ENCODE results near the gene PKMYT1. TPM values are rescaled to one million over a fixed set of nuclear protein-coding genes. Genes with fewer than 3 reads are reported as not detected.

The PKMYT1 gene
- total RNA-seq, 4 donors from 2014 or later: 0.60 to 1.6 (median 1.1) TPM

GRCh38 chr16:2981177-2981898 lies 1.1 kb upstream of the PKMYT1 start:
- 49 to 52% methylated on average over 33 of the region's 33 CpGs for WGBS, 2 donors
- peak overlapping the region in 2 of 4 donors; percentile 90 to 92 for H3K27ac ChIP-seq

GRCh38 chr16:2979669-2980226 lies 498 bp downstream of the PKMYT1 start:
- 2 to 3% methylated on average over 30 to 34 of the region's 43 CpGs for WGBS, 2 donors
- peaks cover 0 to 37% (median 19%) of the 10 kb centered on the region in 4 donors for H3K4me1 ChIP-seq
- H3K4me3 ChIP-seq: peak overlapping the region; percentile 61 to 93 (median 88)
- DNase-seq (ENCODE audit: low spot score in 2 of 2): no peak
- peaks cover 0 to 1% (median 0%) of the 10 kb centered on the region in 3 donors for H3K36me3 ChIP-seq
- peaks cover 0 to 25% of the 10 kb centered on the region in 2 donors for H3K27me3 ChIP-seq
- no peak for TF ChIP-seq POLR2A (IDR thresholded peaks at IDR 0.05)
- no peak for TF ChIP-seq CTCF (IDR thresholded peaks at IDR 0.05)
- TF ChIP-seq EP300 (IDR thresholded peaks at IDR 0.05): no peak
- H3K9me3 ChIP-seq: no peaks in the 10 kb centered on the region
- H3K27ac ChIP-seq: peak overlapping the region in 1 of 4 donors; percentile 90

More at GRCh38 chr16:2981177-2981898, 1.1 kb upstream of the PKMYT1 start:
- H3K36me3 ChIP-seq: no peaks in the 10 kb centered on the region
- DNase-seq (ENCODE audit: low spot score in 2 of 2): no peak
- H3K4me3 ChIP-seq: peak overlapping the region in 3 of 4 donors; percentile 86 to 93 (median 90)
- peaks cover 0 to 25% of the 10 kb centered on the region in 2 donors for H3K27me3 ChIP-seq
- H3K4me1 ChIP-seq: peaks cover 0 to 51% (median 19%) of the 10 kb centered on the region in 4 donors
- no peaks in the 10 kb centered on the region for H3K9me3 ChIP-seq
- no peak for TF ChIP-seq POLR2A (IDR thresholded peaks at IDR 0.05)
- TF ChIP-seq CTCF (IDR thresholded peaks at IDR 0.05): no peak
- TF ChIP-seq EP300 (IDR thresholded peaks at IDR 0.05): no peak

- Histone ChIP-seq H3K27ac (no peak overlapping the region), H3K4me3 (no peak overlapping the region), H3K4me1 (peaks cover 0 to 23% (median 14%) of the 10 kb centered on the region in 4 donors), H3K9me3 (no peaks in the 10 kb centered on the region), H3K27me3 (peaks cover 0 to 25% of the 10 kb centered on the region in 2 donors), H3K36me3 (peaks cover 0 to 18% (median 0%) of the 10 kb centered on the region in 3 donors)
- no peak for TF ChIP-seq POLR2A (IDR thresholded peaks at IDR 0.05)
- TF ChIP-seq EP300 (IDR thresholded peaks at IDR 0.05): no peak
- no peak for TF ChIP-seq CTCF (IDR thresholded peaks at IDR 0.05)
- WGBS, 2 donors: 64 to 77% methylated on average over 5 to 6 of the region's 6 CpGs
- DNase-seq (ENCODE audit: low spot score in 2 of 2): no peak
These were observed 2.8 kb downstream of the PKMYT1 start for GRCh38 chr16:2977440-2977839.

DNA sequence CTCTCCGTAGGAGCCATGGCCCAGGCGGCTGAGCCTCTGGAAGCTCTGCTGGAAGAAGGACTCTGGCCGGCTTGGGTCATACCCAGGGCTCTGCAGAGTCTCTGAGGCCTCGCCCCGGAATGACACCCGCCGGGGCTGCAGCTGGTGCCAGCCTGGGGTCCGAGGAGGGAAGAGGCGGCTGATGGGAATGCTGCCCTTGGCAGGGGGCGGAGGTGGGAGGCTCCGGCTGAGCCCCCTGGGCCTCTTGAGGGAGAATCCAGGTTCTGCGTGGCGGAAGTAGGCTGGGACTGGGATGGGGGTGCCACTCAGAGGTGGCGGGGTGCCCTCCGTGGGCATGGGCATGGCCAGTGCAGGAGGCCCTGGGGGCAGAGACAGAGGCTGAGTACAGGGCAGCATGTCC lies 3.6 kb downstream of the PKMYT1 start:
- peaks cover 0 to 25% (median 0%) of the 10 kb centered on the region in 3 donors for H3K36me3 ChIP-seq
- H3K27me3 ChIP-seq: peaks cover 0 to 25% of the 10 kb centered on the region in 2 donors
- no peak overlapping the region for H3K27ac ChIP-seq
- peaks cover 0 to 25% (median 14%) of the 10 kb centered on the region in 4 donors for H3K4me1 ChIP-seq
- DNase-seq (ENCODE audit: low spot score in 2 of 2): no peak
- TF ChIP-seq CTCF (IDR thresholded peaks at IDR 0.05) (no peak), EP300 (IDR thresholded peaks at IDR 0.05) (no peak), POLR2A (IDR thresholded peaks at IDR 0.05) (no peak)
- no peaks in the 10 kb centered on the region for H3K9me3 ChIP-seq
- 87 to 92% methylated on average over 3 to 15 of the region's 15 CpGs for WGBS, 2 donors
- H3K4me3 ChIP-seq: no peak overlapping the region

DNA sequence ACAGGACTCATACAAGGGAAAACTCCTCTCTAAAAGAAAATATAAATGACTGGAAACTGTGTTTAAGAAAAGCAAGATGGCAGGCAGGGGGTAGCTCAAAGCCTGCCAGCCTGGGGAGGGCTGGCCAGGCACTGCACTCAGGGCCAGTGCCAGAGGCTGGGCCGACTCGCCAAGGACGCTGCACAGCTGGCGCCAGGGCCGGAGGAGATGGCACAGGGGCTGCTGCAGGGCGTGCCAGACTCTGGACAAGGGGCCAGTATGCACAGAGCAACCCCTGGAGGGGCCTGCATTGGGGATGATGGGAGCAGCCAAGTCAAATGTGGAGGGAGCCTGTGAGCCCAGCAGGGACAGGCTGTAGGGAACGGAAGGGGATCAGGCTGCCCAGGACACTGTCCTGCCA lies 4.0 kb downstream of the PKMYT1 start:
- TF ChIP-seq EP300 (IDR thresholded peaks at IDR 0.05): no peak
- TF ChIP-seq CTCF (IDR thresholded peaks at IDR 0.05): no peak
- TF ChIP-seq POLR2A (IDR thresholded peaks at IDR 0.05): no peak
- no peak for DNase-seq (ENCODE audit: low spot score in 2 of 2)
- WGBS, 2 donors: 83 to 87% methylated on average over 7 of the region's 7 CpGs

More for the DNA sequence above, 4.0 kb downstream of the PKMYT1 start:
- no peaks in the 10 kb centered on the region for H3K9me3 ChIP-seq
- peaks cover 0 to 25% of the 10 kb centered on the region in 2 donors for H3K27me3 ChIP-seq
- H3K27ac ChIP-seq: no peak overlapping the region
- H3K36me3 ChIP-seq: peaks cover 0 to 28% (median 0%) of the 10 kb centered on the region in 3 donors
- H3K4me1 ChIP-seq: peaks cover 0 to 25% (median 13%) of the 10 kb centered on the region in 4 donors
- H3K4me3 ChIP-seq: no peak overlapping the region
